HG02870 (cell line): Measurements from ENCODE around the gene MOB3B.

Source experiments
- ATAC-seq: cut with Tn5 transposase; IDR thresholded peaks from one replicate; pipeline ENCODE4 v1.9.1; 2021; ENCODE audit warnings: mild to moderate bottlenecking, moderate library complexity; ENCODE audit not compliant: unreplicated experiment

The MOB3B gene

DNA sequence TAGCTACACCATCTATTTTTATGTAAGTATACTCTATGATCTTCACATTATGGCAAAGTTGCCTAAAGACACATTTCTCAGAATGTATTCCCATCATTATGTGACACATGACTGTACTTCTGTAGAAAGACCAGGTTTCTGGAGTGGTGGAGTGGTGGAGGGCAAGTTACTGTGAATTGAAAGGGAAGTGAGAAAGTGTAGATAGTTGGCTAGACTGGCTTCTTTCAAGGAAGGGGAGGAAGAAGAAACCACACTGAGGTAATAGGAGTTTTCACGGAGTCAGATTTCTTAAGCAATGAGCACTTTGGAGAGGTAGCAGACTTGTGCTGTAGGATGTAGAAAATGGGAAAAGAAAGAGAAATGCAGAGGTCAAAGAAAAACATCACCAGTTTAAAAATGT is 181.7 kb downstream of the MOB3B start:
- no peak for ATAC-seq

DNA sequence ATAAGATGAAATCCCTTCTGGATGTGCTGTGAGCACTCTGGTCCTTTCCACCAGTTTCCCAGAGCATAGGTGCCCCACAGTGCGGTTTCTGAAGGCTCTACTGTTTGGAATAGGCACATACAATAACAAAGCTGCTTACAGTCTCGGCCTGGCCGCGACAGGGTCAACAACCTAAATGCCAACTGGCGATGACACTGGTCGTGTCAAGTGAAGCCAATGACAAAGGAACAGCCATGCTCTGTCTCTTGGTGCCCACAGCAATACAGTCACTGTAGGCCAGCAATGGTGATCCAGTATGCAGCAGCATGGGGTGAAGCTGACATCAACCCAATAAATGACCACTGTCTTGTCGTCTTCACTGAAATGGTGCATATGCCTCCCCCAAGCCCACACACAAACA is 184.8 kb downstream of the MOB3B start:
- no peak for ATAC-seq

DNA sequence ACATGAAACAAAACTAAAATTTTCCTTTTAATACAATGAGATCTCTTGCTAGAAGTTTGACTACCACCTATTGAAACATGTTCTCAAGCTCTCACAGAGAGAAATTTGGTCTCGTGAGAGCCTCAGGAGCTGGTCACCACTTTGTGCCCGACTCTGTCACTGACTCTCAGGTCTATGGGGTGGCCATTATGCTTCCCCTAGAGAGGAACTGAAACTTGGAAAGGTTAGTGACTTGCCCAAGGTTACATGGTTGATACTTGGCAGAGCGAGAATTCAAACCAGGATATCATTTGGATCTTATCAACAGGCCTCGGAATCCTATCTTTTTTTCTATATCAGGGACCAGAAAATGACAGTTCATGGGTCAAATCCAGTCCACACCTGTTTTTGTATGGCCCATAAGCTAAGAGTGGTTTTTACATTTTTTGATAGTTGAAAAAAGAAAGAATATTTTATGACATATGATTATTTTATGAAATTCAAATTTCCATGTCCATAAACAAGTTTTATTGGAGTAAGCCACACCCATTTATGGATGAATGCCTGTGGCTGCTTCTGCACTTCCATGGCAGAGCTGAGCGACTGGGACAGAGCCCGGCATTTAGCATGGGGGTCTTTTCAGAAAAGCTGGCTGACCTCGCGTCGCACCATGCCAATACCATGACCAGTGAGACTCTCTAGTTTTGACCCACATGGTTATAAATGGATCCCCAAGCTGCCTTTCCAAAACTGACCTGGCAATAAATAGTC is 187.9 kb downstream of the MOB3B start:
- ATAC-seq: no peak

DNA sequence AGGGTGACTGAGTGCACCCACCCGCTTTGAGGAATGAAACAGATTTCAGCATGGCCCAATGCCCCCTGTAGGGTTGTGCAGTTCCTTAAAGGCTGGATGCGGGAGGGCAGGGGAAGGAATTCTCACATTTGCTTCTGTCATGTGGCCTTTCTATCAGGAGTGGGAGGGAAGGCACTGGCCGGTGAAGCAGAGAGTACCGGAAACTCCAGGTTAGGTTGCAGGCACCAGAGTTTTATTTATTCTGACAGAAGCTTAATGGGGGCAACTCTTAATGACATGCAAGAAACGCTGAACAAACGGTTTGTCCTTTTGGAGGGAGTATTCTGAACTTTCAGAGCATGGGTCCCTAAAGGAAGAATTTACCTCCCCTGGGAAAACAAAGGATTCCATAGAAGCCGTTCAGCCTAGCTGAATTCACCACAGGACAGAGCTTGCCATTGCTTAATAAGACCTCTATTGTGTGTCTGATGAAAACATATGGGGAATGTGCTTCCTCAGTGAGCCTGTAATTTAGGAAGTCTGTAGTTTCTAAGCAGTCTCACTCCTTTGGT is 188.6 kb downstream of the MOB3B start:
- ATAC-seq: no peak

DNA sequence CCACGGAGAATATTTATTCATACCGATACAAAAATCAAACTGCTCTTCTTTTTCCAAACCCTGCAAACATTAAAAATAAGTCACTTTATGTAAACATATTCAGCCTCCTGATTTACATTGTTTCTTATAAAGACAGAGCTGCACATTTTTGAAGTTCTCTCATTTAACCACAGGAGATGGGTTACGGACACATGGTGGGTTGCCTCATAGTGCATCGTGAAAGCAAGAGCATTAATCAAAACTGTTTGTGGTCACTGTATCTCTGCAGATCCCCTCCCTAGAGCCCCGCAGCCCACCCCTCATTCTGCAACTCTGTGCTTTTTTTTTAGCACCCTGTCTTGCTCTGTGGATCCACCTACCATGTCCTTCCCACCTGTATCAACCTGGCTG is 189.3 kb downstream of the MOB3B start:
- no peak for ATAC-seq

DNA sequence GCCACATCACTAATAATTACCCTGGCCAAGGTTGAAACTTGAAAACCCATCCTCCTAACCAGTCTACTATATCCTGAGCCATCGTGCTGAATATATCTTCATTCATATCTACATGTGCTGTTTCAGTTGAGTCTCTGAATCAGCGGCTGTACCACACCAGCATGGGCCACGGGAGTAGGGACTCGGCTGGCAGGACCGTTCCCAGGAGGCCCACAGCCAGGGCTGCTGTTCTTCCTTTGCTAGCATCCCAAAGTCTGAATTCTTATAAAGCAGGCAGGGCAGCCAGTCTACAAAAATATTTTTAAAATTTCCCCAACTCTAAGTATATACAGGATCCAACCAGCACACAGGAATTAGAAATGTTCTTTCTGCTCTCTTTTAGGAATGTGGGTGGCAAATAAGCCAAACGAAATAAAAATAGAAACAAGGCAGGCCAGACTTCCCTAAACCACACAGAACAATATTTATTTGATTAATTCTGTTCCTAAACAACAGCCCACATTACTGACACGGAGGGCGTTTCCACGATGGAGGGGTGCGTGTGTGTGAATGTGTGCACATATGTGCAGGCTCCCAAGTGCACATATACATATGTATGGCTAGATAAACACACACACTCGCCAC is 189.8 kb downstream of the MOB3B start:
- ATAC-seq: no peak

DNA sequence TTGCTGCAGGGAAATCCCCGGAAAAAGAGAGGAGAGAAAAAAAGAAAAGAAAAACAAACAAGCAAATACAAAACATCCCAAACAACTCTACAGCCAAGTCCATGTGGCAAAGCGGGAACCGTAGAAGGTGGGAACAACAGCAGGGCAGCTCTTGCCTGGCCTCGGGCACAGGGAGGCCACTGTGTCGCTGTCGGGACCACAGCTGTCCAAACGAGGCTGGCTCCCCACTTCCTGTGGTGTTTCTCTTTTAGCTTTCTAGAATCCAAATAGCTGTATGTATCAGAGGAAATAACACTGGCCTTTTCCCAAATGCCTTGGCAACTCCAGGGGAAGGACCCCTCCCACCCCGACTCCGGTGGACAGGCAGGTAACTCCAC is 191.1 kb downstream of the MOB3B start:
- no peak for ATAC-seq

DNA sequence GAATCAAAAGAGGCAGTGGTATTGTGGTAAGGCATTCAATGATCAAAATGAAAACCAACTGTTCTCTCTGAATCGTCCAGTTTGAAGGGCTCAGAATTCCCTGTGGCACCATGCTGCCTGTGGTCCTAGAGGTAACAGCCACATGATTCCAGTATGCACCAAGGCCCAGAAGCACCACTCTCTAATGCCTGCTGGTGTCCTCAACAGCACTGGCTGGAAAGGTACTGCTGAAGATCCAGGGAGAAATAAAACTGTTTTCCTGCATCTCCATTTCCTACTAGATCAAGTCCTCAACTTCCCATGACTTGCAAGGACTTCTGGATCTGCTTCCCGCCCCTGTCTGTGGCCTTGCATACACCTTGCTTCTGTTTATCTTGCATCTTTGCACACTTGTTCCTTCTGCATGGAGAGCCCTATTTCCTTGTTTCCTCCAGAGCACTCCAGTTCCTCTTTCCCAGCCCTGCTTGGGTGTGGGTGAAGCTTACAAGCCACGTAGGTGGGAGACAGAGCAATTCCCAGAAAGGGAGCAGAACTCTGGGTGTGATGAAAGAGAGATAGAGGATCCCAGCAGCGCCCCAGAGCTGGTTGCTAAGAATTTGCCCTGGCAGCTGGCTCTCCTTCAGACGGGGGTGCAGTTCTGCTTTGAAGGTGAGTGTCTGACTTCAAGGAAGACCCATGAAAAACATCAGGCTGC is 191.6 kb downstream of the MOB3B start:
- no peak for ATAC-seq

DNA sequence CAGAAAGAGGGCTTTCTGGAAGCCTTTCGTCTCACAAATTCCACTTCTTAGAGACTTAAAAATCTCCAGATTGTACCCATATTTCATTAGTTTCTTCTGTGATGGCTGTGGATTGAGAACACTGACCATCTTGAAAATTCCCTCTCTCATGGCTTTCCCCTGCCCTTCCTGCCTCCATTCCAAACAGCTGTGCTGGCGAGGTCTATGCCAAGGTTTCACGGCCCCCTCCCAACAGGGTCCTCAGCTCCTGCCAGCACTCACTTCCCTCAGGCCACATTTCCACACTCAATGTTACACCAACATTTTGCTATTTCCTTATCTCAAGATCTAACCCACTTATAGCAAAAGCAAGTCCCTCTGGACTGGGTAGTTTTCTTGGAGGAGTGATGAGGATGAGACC is 192.4 kb downstream of the MOB3B start:
- ATAC-seq: no peak

DNA sequence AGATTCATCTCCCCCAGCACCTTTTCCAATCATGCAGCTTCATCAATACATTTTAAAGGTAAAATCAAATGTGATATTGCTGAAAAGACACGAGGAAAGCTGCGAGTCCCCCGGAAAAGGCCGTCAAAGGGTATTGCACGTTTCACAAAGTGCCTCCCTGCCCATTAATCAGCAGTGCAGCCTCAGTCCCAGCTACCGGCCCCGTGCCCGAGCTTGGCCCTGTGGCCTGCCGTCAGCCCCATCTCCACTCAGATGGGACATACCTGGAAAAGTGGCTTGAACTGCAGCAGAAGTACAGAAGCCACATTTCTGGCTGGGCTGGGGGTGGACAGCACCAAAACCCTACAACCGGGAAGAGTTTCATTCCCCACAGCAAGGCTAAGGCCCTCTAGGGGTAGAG is 192.8 kb downstream of the MOB3B start:
- ATAC-seq: no peak

DNA sequence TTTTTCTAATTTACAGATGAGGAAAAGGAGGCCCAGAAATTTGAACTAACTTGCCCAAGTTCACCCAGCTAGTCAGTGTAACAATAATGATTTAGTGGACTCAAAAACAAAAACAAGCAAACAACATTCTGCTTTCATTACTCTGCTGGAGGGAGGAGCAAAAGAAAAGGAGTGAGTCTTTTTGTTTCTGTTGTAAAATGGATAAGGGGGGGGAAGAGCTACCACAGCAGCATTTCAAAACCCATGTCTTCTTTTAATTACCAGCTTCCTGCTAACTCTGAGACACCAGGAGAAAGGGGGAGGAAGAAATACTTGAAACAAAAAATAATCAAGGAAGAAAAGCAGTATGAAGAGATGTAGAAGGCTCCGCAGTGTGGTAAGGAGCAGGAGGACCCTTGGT is 193.5 kb downstream of the MOB3B start:
- no peak for ATAC-seq

DNA sequence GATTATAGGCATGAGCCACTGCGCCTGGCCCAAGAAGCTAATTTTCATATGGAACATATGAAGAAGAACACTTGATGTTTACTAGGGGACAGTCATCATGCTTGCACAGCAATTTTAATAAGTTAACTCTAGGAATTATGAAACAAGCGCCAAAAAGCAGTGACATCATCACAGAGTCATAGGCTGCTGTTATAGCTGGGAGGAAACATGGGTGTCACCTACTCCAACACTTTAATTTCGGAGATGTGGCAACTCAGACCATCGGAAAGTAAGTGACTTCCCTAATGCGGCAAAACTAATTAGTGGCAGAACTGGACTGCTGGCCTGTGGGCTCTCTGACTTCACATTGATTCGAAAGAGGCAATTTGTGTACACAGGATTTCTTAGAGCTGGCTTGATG is 194.5 kb downstream of the MOB3B start:
- no peak for ATAC-seq

DNA sequence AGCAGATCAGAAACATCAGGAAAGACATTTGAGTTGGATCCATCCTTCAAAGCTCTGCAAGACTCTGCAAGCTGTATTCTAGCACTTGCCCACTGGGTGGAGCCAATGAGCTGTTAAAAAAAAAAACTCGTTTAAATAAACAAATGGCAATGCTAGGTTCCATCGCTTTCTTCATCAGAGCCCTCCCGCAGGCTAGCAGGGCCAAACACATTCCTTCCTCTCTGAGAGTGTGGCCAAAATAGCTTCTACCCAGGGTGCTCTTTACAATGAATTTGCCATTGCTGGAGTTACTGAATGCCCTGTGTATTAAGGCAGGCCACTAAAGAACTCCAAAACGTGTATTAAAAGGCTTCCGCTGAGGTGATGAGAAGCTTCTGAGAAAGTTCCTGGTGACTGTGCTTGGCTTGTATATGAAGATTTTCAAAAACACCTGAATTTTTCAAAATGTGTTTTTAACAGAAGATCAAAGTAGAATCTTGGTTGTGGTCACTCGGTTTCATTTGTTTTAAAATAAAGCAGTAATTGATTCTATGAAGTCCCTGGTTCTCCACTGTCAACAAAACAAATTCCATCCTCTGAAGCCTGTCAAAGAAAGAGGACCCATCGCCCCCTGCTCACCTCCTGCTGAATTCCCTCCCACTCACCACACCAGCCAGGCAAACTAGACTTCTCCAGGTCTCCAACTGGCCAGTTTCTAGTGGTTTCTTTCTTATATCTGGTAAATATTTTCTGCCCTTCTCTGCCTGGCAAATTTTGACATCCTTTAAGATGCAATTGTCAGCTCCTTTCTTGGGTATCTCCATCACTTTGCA is 196.2 kb downstream of the MOB3B start:
- peak; percentile 68 for ATAC-seq

DNA sequence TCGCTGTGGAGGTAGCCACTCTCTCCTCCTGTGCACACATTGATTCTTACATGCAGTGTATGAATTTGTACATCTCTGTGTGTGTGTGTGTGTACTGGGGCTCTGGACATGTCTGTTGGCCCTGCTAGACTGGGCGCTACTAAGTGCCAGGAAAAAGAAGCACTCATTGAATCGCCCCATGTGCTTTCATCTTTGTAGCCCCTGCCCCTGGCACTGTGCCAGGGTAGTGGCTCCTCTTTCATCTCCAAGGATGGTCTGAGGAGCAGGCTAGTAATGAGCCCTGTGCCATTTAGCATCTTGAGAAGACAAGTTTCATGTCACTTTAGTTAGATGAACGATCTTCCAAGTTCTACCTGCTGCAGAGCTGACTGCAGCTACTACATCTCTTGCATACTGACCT is 198.2 kb downstream of the MOB3B start:
- ATAC-seq: no peak

DNA sequence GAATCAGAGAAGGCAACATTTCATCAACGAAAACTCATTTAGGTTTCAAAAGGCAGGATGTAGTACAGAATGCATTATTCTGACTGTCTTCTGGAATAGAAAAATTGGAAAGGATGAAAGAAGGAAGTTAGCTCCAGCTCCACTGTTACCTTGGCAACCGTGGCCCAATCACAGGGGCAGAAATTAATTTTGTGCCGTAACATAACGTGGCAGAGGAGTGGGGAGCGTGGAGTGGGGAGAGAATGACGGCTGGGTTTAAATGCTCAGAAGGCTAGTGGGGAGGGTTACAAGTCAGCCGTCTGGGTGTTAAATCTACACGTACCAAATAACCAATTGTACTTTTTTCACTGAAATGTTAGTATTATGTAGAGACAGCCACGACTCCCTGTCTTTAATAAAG is 200.3 kb downstream of the MOB3B start:
- no peak for ATAC-seq

DNA sequence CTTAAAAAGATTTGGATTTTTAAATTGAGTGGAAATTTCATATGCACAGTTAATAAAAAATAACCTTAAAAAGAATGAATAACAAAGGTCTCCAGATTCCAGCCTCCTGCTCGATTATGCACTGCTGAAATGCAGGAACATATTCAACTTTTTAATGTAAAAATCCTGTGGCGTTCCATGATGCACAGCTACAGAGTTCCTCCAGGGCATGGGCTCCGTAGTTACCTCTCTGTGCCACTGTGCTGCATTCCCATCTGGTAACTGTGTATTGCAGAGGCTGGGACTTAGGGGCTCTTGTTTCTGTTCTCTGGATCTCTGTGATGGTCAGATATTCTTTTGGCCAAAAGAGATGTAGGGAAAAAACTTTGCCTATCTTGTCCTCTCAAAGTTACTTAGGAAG is 201.1 kb downstream of the MOB3B start:
- ATAC-seq: no peak

DNA sequence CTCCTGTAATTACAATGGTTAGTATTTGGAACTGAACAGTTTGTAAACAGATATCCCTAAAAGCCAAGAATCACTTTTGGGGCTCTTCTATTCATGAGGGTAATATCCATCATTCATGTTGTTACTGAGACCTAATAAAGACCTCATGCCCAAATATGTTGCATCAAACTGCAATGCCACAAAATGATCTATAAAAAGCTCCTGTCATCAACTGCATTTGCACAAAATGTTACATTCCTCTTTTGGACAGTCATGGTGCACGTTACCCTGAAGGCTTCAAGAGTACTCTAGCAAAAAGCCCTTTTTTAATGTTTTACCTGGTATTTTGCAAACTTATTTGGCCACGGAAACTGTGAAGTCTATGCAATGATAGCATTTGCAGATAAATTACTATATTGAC is 218.4 kb downstream of the MOB3B start:
- no peak for ATAC-seq

DNA sequence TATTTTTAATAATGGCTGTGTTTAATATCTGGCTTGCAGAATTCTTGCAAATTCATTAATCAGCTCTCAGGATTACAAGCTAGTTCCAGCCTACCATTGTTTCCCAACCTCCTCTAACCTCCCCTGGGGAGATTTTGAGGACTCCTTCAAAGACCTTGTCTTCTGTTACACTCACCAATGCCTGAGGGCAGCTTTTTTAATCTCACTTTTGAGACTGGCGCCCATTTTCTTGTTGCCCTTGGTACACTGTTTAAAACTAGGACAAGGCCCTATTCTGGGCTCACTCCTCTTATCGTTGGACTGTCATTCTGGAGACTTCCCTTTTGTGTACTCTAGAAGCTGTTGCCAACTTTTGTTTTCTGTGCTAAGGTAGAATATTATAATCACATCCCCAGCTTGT is 219.0 kb downstream of the MOB3B start:
- ATAC-seq: no peak

DNA sequence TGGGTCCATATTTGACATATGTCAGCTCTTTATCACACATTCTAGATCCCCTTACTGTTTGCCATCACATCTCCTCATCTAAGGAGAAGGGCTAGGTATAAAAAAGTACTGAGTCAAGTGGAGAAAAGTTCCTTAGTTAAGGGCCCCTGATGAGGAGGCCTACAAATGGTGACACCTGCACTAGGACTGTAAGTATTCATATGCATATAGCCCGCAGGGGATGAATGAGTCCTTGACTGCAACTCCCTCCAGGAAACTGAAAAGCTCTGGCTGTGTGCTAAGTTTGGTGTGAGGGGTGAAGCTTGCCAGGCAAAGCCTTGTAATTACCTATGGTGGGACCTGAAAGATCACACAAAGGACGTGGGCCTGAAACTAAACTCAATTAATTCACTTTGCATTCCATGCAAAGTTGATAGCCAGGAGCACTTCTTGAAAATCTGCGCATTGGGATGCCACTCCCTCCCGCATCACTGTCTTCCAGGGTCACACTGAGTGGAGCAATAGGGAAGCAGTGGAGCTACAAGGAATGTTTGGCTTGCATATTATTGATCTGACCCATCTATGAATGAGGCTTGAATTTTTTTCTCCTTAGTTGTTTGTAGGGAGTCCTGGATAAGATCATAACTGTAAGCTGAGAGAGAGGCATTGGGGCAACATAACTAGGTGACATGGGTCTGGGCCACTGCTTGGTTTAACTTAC is 220.8 kb downstream of the MOB3B start:
- no peak for ATAC-seq

DNA sequence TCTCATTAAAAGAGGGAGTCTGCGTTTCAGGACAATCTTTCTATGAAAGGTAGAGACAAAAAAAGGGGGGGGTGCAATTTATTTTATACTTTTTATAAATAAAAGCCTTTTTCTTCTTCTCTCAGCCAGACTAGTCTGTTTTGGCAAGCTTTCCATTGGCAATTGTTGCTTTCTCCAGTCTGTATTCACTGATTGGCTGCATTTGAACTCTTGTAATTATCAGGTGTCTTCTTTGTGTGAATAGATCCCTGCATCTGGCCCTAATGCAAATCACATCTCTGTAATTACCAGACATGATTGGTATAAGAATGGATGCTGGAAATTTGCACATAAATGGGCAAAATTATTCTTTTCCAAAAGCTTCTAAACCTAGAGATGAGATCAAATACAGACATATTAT is 225.1 kb downstream of the MOB3B start:
- ATAC-seq: no peak

DNA sequence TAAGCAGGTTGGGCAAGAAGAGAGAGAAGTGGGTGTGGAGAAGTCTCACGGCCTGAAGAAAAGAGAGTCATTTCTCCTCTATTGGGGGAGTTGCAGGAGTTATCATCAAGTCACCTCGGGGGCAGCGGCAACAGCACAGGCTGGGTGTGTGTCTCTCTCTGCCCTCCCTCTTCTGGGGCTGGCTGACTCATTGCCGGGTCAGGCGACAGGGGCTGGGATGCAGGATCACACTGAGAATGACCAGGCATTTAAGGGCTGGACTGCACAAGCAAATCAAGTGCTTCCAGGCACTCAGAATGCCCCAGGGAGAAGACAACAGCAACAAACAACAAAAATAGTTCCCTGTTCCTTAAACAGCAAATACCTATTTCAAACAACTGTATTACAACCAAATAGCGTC is 226.4 kb downstream of the MOB3B start:
- no peak for ATAC-seq
